Prostate gland (tissue), 2 donors: ENCODE results near the gene CES2. TPM values are rescaled to one million over a fixed set of nuclear protein-coding genes. Genes with fewer than 3 reads are reported as not detected.
A peak's percentile ranks its signal among the peaks of the same experiment; 100 is the strongest.

Source experiments
- DNase-seq: peaks from one replicate; pipeline ENCODE4 v3.0.0-alpha.2; 2019; ENCODE audit warnings: low spot score
- H3K27ac ChIP-seq, 2 donors: fragments of 200-600 bp; sonication (generic); 2 replicates each; pipeline ENCODE4 v1.5.1; 2017 to 2019
- H3K27me3 ChIP-seq: fragments of 200-600 bp; sonication (generic); replicated peaks from 2 replicates; pipeline ENCODE4 v1.5.1; 2019; ENCODE audit not compliant: insufficient read depth
- H3K36me3 ChIP-seq, 2 donors: fragments of 200-600 bp; sonication (generic); 1 replicate in 1 of 2; 2 replicates in 1 of 2; pipeline versions ENCODE4 v1.5.1 to v1.8.1; 2017 to 2019
- H3K4me1 ChIP-seq: fragments of 200-600 bp; sonication (generic); replicated peaks from 2 replicates; pipeline ENCODE4 v1.5.1; 2019
- H3K4me3 ChIP-seq, 2 donors: fragments of 200-600 bp; sonication (generic); 2 replicates each; pipeline ENCODE4 v1.5.1; 2017 to 2019
- H3K9me3 ChIP-seq: fragments of 200-600 bp; sonication (generic); 2 replicates; pipeline ENCODE4 v1.5.1; 2017
- POLR2A ChIP-seq: fragments of 450-650 bp; IDR thresholded peaks from one replicate; pipeline ENCODE4 v1.6.1; 2016; ENCODE audit warnings: antibody characterized with exemption, mild to moderate bottlenecking
- POLR2AphosphoS5 ChIP-seq: sonication (generic); formaldehyde crosslinking; IDR thresholded peaks from one replicate; pipeline ENCODE4 v1.6.1; 2017; ENCODE audit warnings: antibody characterized with exemption
- WGBS: methylation state at CpG from one replicate; pipeline ENCODE4 v1.1.5; 2018; 5-methylcytosine and 5-hydroxymethylcytosine counted together
- intact Hi-C: fragments of 100-400 bp; cut with DNase I; formaldehyde crosslinking; loops from one replicate; pipeline ENCODE4 v1.14.2; 2022
- total RNA-seq, 2 donors: library from RNA; depleted of rRNA; stranded (reverse); fragments of >200 nt; gene quantifications; one replicate each; pipeline ENCODE4 v1.1.0, GENCODE V29; 2016
- TF ChIP-seq, protein P1 (sequence below), 4 experiments: fragments of 200-600 bp in 2 of 4; fragments of 450-650 bp in 2 of 4; sonication (generic) in 2 of 4; IDR thresholded peaks; 1 replicate in 3 of 4; 2 replicates in 1 of 4; pipeline ENCODE4 v1.5.1; 2016 to 2019; ENCODE audit warnings: antibody characterized with exemption in 4 of 4, mild to moderate bottlenecking in 2 of 4, moderate library complexity in 2 of 4

CES2 gene
- total RNA-seq, 2 donors from 2014 or later, result 36.3 to 61.5 TPM

DNA sequence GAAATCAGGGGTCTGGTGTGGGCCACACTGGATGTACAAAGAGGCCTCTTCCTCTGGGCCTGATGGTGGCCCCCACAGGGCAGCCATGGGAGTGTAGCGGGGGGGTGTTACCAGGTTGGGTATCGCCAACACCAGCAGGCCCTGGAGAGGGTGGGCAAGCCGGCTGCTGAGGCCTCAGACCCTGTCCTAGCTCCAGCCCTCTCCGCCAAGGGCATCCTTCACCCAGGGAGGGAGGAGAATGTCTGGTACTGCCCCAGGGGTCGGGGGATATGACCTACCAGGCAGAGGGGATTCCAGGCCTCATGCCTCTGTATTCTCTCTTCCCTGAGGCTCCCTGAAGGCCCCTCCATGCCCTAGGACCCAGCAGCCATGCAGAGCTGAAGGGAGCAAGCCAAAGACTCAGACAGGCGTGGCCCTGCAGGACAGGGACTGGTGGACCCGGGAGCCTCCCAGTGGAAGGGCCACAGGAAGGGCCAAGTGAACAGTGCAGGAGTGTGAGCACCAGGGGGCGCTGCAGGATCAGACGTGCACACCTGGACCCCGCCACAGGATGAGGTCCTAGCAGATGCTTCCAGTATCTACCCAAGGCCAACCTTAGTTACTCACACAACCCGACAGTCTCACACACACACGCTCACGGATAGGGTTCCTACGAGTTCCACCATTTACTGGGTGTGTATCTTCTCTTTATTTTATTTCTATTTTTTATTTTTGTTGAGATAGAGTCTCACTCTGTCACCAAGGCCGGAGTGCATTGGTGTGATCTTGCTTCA, 42.2 kb downstream of the CES2 start:
- Histone ChIP-seq H3K4me1 (no peaks in the 10 kb centered on the region), H3K27ac (no peak overlapping the region), H3K9me3 (no peaks in the 10 kb centered on the region), H3K4me3 (no peak overlapping the region), H3K36me3 (no peaks in the 10 kb centered on the region), H3K27me3 (no peaks in the 10 kb centered on the region)
- TF ChIP-seq POLR2A, result no peak
- TF ChIP-seq, protein P1, sequence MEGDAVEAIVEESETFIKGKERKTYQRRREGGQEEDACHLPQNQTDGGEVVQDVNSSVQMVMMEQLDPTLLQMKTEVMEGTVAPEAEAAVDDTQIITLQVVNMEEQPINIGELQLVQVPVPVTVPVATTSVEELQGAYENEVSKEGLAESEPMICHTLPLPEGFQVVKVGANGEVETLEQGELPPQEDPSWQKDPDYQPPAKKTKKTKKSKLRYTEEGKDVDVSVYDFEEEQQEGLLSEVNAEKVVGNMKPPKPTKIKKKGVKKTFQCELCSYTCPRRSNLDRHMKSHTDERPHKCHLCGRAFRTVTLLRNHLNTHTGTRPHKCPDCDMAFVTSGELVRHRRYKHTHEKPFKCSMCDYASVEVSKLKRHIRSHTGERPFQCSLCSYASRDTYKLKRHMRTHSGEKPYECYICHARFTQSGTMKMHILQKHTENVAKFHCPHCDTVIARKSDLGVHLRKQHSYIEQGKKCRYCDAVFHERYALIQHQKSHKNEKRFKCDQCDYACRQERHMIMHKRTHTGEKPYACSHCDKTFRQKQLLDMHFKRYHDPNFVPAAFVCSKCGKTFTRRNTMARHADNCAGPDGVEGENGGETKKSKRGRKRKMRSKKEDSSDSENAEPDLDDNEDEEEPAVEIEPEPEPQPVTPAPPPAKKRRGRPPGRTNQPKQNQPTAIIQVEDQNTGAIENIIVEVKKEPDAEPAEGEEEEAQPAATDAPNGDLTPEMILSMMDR (IDR thresholded peaks at IDR 0.05), result peak; percentile 94 to 98 (median 96)
- TF ChIP-seq POLR2AphosphoS5, result peak; percentile 51
- DNase-seq, result peak; percentile 86
- intact Hi-C loops, result loop anchor here (1.0 to 2.0 kb wide), 2 partner anchors 178 to 207 kb away; no protein-coding TSS in a partner anchor
- 29% methylated on average over 15 of the region's 15 CpGs for WGBS

DNA sequence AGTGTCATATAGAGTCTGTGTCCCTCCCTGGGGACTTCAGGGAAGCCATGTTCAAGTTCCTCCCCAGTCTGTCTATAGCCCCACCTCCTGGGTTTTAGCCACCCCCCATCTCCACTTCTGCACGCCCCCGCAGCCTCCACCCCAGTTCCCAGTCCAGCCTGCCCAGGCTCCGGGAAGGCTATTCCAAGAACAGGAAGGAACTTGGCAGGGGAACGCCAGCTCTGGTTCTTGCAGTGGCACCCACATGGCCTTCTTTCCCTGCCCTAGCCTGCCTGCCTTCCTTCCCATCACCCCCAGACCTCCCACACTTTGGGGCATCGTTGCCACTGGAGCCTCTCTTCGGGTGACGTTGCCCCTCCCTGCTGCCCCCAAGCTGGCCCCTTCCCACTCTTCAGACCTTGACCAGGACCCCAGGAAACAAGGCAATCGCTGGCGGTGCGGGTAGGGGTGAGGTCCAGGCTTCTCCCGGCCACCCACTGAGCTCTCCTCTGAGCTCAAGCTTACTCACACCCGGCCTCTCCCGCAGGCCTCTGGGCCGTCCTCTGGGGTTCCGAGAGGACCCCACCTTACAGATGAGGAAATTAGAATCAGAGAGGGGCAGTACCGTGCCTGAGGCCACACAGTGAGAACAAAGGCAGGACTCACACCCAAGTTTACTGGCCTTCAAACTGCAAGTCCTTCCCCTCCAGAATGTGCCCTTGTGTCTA, 43.8 kb downstream of the CES2 start:
- DNase-seq, result no peak
- no peaks in the 10 kb centered on the region for H3K9me3 ChIP-seq
- no peaks in the 10 kb centered on the region for H3K36me3 ChIP-seq
- no peak overlapping the region for H3K27ac ChIP-seq
- H3K4me3 ChIP-seq, result no peak overlapping the region
- no peaks in the 10 kb centered on the region for H3K27me3 ChIP-seq
- TF ChIP-seq, protein P1 (IDR thresholded peaks at IDR 0.05), result no peak
- TF ChIP-seq POLR2A (no peak), POLR2AphosphoS5 (no peak)
- intact Hi-C loops, result no loop called here
- 56% methylated on average over 16 of the region's 16 CpGs for WGBS
- H3K4me1 ChIP-seq, result no peaks in the 10 kb centered on the region

DNA sequence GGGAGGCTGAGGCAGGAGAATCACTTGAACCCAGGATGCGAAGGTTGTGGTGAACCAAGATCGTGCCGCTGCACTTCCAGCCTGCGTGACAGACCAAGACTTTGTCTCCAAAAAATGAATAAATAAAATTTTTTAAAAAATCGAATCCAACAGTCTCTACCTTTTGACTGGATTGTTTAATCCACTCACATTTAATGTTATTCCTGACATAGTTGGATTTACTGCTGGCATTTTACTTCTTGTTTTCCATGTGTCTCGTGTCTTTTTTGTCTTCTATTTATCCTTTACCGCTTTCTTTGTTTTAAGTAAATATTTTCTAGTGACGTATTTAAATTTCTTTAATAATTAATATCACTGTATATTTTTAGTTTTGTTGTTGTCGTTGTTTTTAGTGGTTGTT, 47.7 kb downstream of the CES2 start:
- 95% methylated on average over 9 of the region's 9 CpGs for WGBS
- intact Hi-C loops, result no loop called here
- H3K36me3 ChIP-seq, result no peaks in the 10 kb centered on the region
- TF ChIP-seq POLR2A (no peak), POLR2AphosphoS5 (no peak)
- TF ChIP-seq, protein P1 (IDR thresholded peaks at IDR 0.05), result no peak
- H3K27me3 ChIP-seq, result no peaks in the 10 kb centered on the region
- no peak overlapping the region for H3K27ac ChIP-seq
- H3K4me1 ChIP-seq, result no peaks in the 10 kb centered on the region
- no peak for DNase-seq
- no peaks in the 10 kb centered on the region for H3K9me3 ChIP-seq
- H3K4me3 ChIP-seq, result no peak overlapping the region

DNA sequence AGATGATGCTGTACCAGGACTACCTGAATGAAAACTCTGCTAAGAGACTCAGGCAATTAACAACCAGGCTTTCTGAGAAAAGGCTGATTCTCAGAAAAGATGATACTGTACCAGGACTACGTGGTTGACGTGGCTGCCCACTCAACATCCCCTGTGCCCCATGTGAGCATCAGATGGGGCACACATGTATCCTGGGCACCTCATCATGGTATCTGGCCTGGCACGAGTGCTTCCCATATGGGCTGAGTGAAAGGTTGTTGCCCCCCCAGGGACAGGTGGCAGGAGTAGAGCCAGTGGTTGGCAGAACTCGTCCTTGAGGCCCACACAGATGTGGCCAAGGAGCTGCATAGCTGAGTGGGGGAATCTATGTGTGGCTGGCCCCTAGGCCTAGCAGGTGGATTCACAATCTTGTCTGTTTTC, 49.6 kb downstream of the CES2 start:
- H3K27ac ChIP-seq, result no peak overlapping the region
- no peaks in the 10 kb centered on the region for H3K36me3 ChIP-seq
- no peaks in the 10 kb centered on the region for H3K9me3 ChIP-seq
- TF ChIP-seq POLR2AphosphoS5 (no peak), POLR2A (no peak)
- TF ChIP-seq, protein P1 (IDR thresholded peaks at IDR 0.05), result no peak
- DNase-seq, result no peak
- H3K4me3 ChIP-seq, result no peak overlapping the region
- H3K27me3 ChIP-seq, result no peaks in the 10 kb centered on the region
- no peaks in the 10 kb centered on the region for H3K4me1 ChIP-seq
- intact Hi-C loops, result no loop called here
- 94% methylated on average over 4 of the region's 4 CpGs for WGBS
